Ammon's horn (tissue), 1 donor: ENCODE data around the gene USP10.
"Not testable (repeated sequence)": the region's sequence is repeated elsewhere in the genome, so short reads cannot be mapped to it uniquely, and the experiment has no call there.

Experiments used
- DNase-seq: peaks from one replicate; pipeline ENCODE4 v3.0.0-alpha.2; 2016; ENCODE audit warnings: low spot score

The USP10 gene

GRCh38 chr16:84673203-84673535 lies 26.6 kb upstream of the USP10 start:
- DNase-seq, result no peak

GRCh38 chr16:84673561-84673960 lies 26.2 kb upstream of the USP10 start:
- DNase-seq, result no peak

- no peak for DNase-seq
Observed at GRCh38 chr16:84675423-84675822, 24.4 kb upstream of the USP10 start.

GRCh38 chr16:84675884-84676283 lies 23.9 kb upstream of the USP10 start:
- no peak for DNase-seq

- no peak for DNase-seq
Observed at GRCh38 chr16:84677017-84677803, 22.6 kb upstream of the USP10 start.

GRCh38 chr16:84677849-84678248 lies 22.0 kb upstream of the USP10 start:
- no peak for DNase-seq

GRCh38 chr16:84678541-84678940 lies 21.3 kb upstream of the USP10 start:
- no peak for DNase-seq

- DNase-seq, result no peak
Observed at GRCh38 chr16:84680165-84680842, 19.5 kb upstream of the USP10 start.

GRCh38 chr16:84680843-84681629 lies 18.8 kb upstream of the USP10 start:
- no peak for DNase-seq

- no peak for DNase-seq
Observed at GRCh38 chr16:84683691-84684591, 15.9 kb upstream of the USP10 start.

GRCh38 chr16:84684592-84684965 lies 15.2 kb upstream of the USP10 start:
- no peak for DNase-seq

GRCh38 chr16:84685210-84685609 lies 14.6 kb upstream of the USP10 start:
- DNase-seq, result no peak

GRCh38 chr16:84686707-84687298 lies 13.0 kb upstream of the USP10 start:
- no peak for DNase-seq

GRCh38 chr16:84687715-84688114 lies 12.1 kb upstream of the USP10 start:
- DNase-seq, result no peak

- not testable (repeated sequence) for DNase-seq
Observed at GRCh38 chr16:84688163-84688562, 11.6 kb upstream of the USP10 start.

- DNase-seq, result no peak
Observed at GRCh38 chr16:84689111-84689510, 10.7 kb upstream of the USP10 start.

GRCh38 chr16:84690088-84690819 lies 9.5 kb upstream of the USP10 start:
- no peak for DNase-seq

- no peak for DNase-seq
Observed at GRCh38 chr16:84692451-84693214, 7.2 kb upstream of the USP10 start.

GRCh38 chr16:84693869-84694268 lies 5.9 kb upstream of the USP10 start:
- DNase-seq, result not testable (repeated sequence)

GRCh38 chr16:84694980-84695379 lies 4.8 kb upstream of the USP10 start:
- no peak for DNase-seq
